PC-9 (cell line): ENCODE measurements around the gene ARHGEF28.

Experiments
- CTCF ChIP-seq: fragments of 200-600 bp; sonication (generic); conservative IDR thresholded peaks from 2 replicates; pipeline ENCODE4 v1.6.1; 2017; ENCODE audit warnings: mixed run types, antibody characterized with exemption, mild to moderate bottlenecking, moderate library complexity
- EZH2 ChIP-seq: fragments of 200-600 bp; sonication (generic); IDR thresholded peaks from 2 replicates; pipeline ENCODE4 v1.8.0; 2017; ENCODE audit warnings: antibody characterized with exemption, low read depth

GRCh38 chr5:73625944-73626811 lies at the start of gene ARHGEF28:
- TF ChIP-seq CTCF (no peak), EZH2 (no peak)
